ENCODE results near the gene ZMIZ1. TPM values are rescaled to one million over a fixed set of nuclear protein-coding genes. Genes with fewer than 3 reads are reported as not detected.

ZMIZ1 gene
- polyA plus RNA-seq, 1 donor = 44.4 TPM

DNA sequence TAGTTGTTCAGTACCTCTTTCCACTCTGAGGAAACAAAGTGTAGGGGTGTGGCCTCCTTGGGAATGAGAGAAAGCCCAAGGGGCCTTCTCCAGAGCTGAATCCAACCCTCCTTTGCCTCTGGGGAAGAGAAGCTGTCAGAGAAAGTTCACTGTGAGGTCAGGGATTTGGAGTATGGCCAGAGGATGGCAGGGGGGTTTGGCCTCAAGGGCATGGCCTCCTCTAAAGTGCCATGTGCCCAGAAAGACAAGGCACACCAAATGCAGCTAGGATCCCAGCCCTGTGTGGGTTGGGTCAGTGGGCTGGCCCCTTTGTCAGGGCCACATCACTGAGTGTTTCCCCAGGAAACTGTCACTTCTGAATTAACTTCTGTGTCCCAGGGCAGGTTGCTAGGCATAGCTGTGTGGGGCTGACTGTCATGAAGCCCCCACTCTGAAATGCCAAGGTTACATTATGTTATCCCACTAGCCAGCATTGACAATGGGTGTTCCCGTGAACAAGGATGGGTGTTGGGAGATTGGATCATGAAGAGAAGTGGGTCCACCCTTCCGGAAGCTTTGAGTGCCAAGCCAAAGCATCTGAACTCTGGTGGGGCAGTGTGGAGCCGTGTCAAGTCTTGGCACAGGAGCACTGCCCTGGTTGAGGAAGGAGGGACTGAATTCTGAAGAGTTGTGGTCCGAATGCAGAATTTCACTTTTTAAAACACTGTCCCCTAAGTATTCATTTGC, 123.3 kb downstream of the ZMIZ1 start:
- DNase-seq = no peak

DNA sequence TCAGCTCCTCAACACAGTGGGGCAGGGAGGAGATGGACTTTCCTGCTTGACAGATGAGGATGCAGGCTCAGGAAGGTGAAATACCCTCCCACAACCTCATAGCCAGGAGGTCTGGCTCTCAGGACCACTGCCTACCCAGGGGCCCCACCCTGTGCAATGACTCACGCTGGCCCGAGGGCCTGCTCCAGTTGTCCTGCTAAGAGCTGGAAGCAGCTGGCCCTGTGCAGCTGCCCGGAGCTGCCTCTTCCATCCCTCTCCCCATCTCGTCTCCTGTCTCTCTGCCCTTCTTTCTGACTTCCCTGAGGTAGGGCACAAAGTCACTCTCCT, 123.9 kb downstream of the ZMIZ1 start:
- DNase-seq = no peak

GRCh38 chr10:79193694-79194382, 125.1 kb downstream of the ZMIZ1 start:
- DNase-seq = no peak

- peak; percentile 89 for DNase-seq
Observed at GRCh38 chr10:79195091-79195923, 126.5 kb downstream of the ZMIZ1 start.

- peak; percentile 62 for DNase-seq
Observed at GRCh38 chr10:79196470-79197461, 128.0 kb downstream of the ZMIZ1 start.

GRCh38 chr10:79197558-79197957, 128.8 kb downstream of the ZMIZ1 start:
- DNase-seq = no peak

- no peak for DNase-seq
Observed at GRCh38 chr10:79200346-79200745, 131.6 kb downstream of the ZMIZ1 start.

- DNase-seq = no peak
Observed at GRCh38 chr10:79201706-79202105, 132.9 kb downstream of the ZMIZ1 start.

DNA sequence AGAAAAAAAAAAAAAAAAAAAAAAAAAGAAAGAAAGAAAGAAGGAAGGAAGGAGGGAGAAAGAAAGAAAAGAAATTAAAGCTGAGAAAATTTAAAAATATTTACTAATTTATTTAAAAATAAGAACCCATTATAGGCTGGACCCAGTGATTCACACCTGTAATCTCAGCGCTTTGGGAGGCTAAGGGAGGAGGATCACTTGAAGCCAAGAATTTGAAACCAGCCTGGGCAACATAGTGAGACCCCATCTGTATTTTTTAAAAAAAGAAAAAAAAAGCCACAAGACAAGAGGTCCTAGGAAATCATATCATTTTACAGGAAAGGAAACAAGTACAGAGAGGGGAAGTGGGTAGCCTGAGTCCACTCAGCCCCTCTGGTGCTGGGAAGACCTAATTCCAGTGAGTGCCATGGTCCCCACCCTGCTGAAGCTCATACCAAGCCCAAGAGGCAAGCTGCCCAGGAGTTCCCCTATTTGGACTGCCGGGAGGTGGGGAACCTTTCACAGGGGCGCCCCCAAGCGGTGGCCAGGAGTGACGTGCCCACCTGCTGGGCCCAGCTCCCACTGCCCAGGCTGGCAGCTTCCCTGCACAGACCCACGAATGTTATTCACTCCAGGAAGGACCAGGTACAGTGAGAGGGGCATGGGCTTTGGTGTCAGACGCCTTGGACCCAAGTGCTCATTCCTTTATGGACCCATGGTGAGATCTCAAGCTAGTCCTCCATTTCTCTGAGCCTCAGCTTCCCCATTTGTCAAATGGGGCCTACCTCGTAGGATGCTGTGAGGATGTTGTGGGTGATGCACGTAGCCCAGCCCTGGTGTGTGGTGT, 133.6 kb downstream of the ZMIZ1 start:
- no peak for DNase-seq

- DNase-seq = no peak
Observed at GRCh38 chr10:79203014-79203644, 134.4 kb downstream of the ZMIZ1 start.

GRCh38 chr10:79203833-79204232, 135.1 kb downstream of the ZMIZ1 start:
- no peak for DNase-seq

DNA sequence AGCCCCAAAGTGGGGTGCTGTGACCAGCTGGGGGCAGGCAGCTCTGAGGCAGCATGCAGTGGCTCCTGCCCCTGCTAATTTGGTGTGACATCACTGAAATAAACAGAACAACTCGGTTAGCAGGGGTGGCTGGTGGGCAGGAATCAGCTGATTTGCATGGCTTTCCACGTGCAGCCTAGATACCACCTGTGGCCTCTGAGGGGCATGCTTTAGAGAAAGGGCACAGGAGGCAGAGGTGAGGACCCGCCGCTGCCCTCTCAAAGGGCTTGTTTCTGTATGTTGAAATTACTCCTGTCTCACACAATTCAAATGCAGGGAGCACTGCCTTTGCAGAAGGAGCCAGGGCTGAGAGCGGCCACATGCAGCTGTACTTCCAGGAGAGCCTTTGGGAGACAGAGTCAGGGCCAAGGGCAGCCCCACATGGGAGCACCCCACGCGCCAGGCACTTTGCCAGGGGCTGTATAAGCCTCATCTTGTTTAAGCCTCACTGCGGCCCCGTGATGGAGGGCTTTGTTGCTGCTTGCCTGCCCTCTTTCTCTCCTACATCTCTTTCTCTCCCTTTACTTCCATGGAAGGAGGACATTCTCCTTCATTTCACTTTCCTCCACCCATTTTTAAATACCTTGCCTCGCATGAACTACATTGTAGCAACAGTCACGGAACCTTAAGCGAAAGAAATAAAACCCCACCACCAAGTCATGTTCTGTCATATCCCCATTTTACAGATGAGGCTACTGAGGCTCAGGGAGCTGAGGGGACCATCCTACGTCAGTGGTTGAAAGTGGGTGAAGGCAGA, 137.7 kb downstream of the ZMIZ1 start:
- DNase-seq = no peak

- DNase-seq = no peak
Observed at GRCh38 chr10:79207096-79207357, 138.3 kb downstream of the ZMIZ1 start.

DNA sequence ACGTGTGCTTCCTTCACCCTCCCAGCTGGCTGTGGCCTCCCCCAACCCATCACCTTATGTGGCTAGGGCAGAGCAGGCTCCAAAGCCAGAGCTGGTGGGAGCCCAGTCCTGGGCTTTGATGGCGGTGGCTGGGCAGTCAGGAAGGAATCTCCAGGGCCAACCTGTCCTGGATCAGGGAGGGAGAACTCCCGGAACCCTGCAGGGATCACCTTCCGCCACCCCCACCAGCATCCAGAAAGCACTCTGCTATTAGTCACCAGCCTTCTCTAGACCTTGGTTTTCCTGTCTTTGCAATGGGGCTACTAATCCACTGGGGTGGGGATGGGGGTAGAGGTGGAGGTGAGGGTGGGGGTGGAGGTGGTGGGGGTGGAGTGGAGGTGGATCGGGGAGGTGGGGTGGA, 139.0 kb downstream of the ZMIZ1 start:
- DNase-seq = no peak

DNA sequence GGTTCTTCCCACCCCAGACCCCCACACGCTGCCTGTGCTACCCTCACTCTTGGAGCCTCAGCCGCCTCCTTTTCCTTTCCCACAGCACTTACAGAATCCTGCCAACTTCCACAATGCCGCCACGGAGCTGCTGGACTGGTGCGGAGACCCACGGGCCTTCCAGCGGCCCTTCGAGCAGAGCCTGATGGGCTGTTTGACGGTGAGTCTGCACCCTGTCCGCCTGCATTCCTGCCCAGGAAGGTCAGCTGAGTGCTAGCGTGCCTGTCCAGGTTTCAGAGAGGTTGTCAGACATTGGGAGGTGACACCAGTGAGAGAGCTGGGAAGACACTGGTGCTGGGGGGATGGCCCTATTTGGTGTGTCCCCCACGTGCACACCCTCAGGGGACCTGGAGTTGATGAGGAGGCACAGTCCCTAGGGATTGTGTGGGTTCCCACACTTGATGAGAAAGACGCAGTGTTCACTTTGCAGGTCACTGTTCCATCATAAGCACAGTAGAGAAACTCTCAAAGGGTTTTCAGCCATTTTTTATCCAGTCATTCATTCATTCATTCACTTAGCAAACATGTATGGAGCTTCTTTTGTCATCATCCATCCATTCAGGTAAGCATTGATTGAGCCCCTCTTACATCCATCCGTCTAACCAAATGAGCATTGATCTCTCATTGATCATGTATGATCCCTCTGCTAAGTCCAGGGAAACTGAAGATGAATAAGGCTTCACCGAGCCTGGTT, 139.7 kb downstream of the ZMIZ1 start:
- no peak for DNase-seq

- DNase-seq = no peak
Observed at GRCh38 chr10:79209340-79209739, 140.6 kb downstream of the ZMIZ1 start.

- no peak for DNase-seq
Observed at GRCh38 chr10:79209831-79210230, 141.1 kb downstream of the ZMIZ1 start.

DNA sequence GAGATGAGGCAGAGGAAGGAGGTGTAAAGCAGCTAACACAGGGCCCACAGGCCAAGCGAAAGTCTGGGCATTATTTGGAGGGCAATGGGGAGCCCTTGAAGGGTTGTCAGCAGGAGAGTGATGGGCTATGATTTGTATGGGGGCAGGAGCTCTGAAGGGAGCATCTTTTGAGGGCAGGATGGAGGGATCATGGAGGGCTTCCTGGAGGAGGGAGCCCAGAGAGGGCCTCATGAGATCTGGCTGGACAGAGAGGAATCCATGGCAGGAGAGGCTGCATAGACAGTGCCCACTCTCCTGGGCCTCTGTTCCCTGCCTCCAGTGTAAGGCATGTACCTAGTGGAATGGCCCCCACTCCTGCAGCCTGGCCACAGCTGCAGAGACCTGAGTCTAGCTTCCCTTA, 141.9 kb downstream of the ZMIZ1 start:
- DNase-seq = no peak

GRCh38 chr10:79211616-79212015, 142.8 kb downstream of the ZMIZ1 start:
- DNase-seq = no peak

GRCh38 chr10:79215531-79215930, 146.8 kb downstream of the ZMIZ1 start:
- no peak for DNase-seq
